IMR-90 (cell line): ENCODE results near the gene PHF20. TPM values are rescaled to one million over a fixed set of nuclear protein-coding genes. Genes with fewer than 3 reads are reported as not detected.

Experiments
- ATAC-seq: fragments of 200-7000 bp; cut with Tn5 transposase; 2 replicates; pipeline ENCODE4 v1.9.1; 2020; ENCODE audit warnings: low read depth, mild to moderate bottlenecking, moderate library complexity
- BruUV-seq: library from RNA; stranded (reverse); fragments of 400-500 nt; replicated peaks from 2 replicates; lab custom pipeline; 2021; lab: Mats Ljungman, UMichigan
- CTCF ChIA-PET: fragments of 300-600 bp; formaldehyde crosslinking; extraction: SDS; loops from one replicate; lab custom pipeline; 2021; ENCODE audit warnings: antibody characterized with exemption; lab: Yijun Ruan, JAX
- POLR2A ChIA-PET: fragments of 300-600 bp; sonication (Branson Sonifier 250); formaldehyde crosslinking; loops from one replicate; lab custom pipeline; 2022; ENCODE audit warnings: antibody characterized with exemption; ENCODE audit not compliant: unreplicated experiment; lab: Charles Lee
- DNase-seq: peaks from one replicate; pipeline ENCODE4 v3.0.0; 2013
- H2AFZ ChIP-seq: replicated peaks from 2 replicates; pipeline ENCODE3; 2013; ENCODE audit warnings: low read length, mild to moderate bottlenecking; ENCODE audit not compliant: poor library complexity
- H2AK5ac ChIP-seq: 2 replicates; pipeline ENCODE4 v1.6.1; 2013; ENCODE audit warnings: low read depth, low read length, inconsistent platforms
- H2AK9ac ChIP-seq: replicated peaks from 2 replicates; pipeline ENCODE3; 2013; ENCODE audit warnings: mild to moderate bottlenecking, low read depth, low read length, moderate library complexity; ENCODE audit not compliant: poor library complexity
- H2BK120ac ChIP-seq: 2 replicates; pipeline ENCODE4 v1.6.1; 2013; ENCODE audit warnings: low read depth, low read length, inconsistent platforms
- H2BK15ac ChIP-seq: 3 replicates; pipeline ENCODE4 v1.6.1; 2013; ENCODE audit warnings: low read depth, low read length, inconsistent platforms
- H2BK20ac ChIP-seq: 2 replicates; pipeline ENCODE4 v1.6.1; 2013; ENCODE audit warnings: low read depth, mild to moderate bottlenecking, inconsistent platforms, low read length, moderate library complexity
- H2BK5ac ChIP-seq: 2 replicates; pipeline ENCODE4 v1.6.1; 2013; ENCODE audit warnings: mild to moderate bottlenecking, low read depth, low read length, inconsistent platforms; ENCODE audit not compliant: poor library complexity, severe bottlenecking
- H3K14ac ChIP-seq: replicated peaks from 2 replicates; pipeline ENCODE4 v1.6.1; 2013; ENCODE audit warnings: low read depth, low read length, inconsistent platforms
- H3K18ac ChIP-seq: 2 replicates; pipeline ENCODE4 v1.6.1; 2013; ENCODE audit warnings: low read depth, low read length, control low read depth
- H3K23ac ChIP-seq: 2 replicates; pipeline ENCODE4 v1.6.1; 2013; ENCODE audit warnings: low read depth, low read length, inconsistent platforms
- H3K27ac ChIP-seq: 2 replicates; pipeline ENCODE4 v1.5.1; 2013; ENCODE audit warnings: mild to moderate bottlenecking, control low read depth, low read length; ENCODE audit not compliant: insufficient read depth
- H3K27me3 ChIP-seq: 2 replicates; pipeline ENCODE4 v1.6.1; 2013; ENCODE audit warnings: low read length; ENCODE audit not compliant: control insufficient read depth, insufficient read depth
- H3K36me3 ChIP-seq: 2 replicates; pipeline ENCODE4 v1.6.1; 2013; ENCODE audit warnings: low read length, mixed read lengths; ENCODE audit not compliant: control insufficient read depth, insufficient read depth
- H3K4ac ChIP-seq: 2 replicates; pipeline ENCODE4 v1.6.1; 2013; ENCODE audit warnings: low read depth, low read length, inconsistent platforms
- H3K4me1 ChIP-seq: 2 replicates; pipeline ENCODE4 v1.6.1; 2013; ENCODE audit warnings: low read length, mixed read lengths; ENCODE audit not compliant: control insufficient read depth, insufficient read depth
- H3K4me2 ChIP-seq: 2 replicates; pipeline ENCODE4 v1.6.1; 2013; ENCODE audit warnings: low read depth, mild to moderate bottlenecking, control low read depth, low read length, moderate library complexity
- H3K4me3 ChIP-seq: 2 replicates; pipeline ENCODE4 v1.5.1; 2013; ENCODE audit warnings: low read depth, mild to moderate bottlenecking, control low read depth, low read length, moderate library complexity; ENCODE audit not compliant: insufficient read depth
- H3K56ac ChIP-seq: 2 replicates; pipeline ENCODE4 v1.6.1; 2013; ENCODE audit warnings: low read length, inconsistent platforms; ENCODE audit not compliant: insufficient read depth; ENCODE audit errors: extremely low read depth
- H3K79me1 ChIP-seq, 2 experiments: 2 replicates each; pipeline ENCODE4 v1.6.1; 2013; ENCODE audit warnings: low read length in 2 of 2, inconsistent platforms in 1 of 2, low read depth in 1 of 2
- H3K9ac ChIP-seq: 2 replicates; pipeline ENCODE4 v1.6.1; 2013; ENCODE audit warnings: low read depth, low read length, control low read depth
- H3K9me1 ChIP-seq: 2 replicates; pipeline ENCODE4 v1.6.1; 2013; ENCODE audit warnings: low read length, inconsistent platforms; ENCODE audit not compliant: insufficient read depth
- H3K9me3 ChIP-seq: 2 replicates; pipeline ENCODE4 v1.6.1; 2013; ENCODE audit warnings: low read length; ENCODE audit not compliant: control insufficient read depth, insufficient read depth
- H4K20me1 ChIP-seq: 2 replicates; pipeline ENCODE4 v1.6.1; 2013; ENCODE audit warnings: low read length, inconsistent platforms; ENCODE audit not compliant: insufficient read depth
- H4K5ac ChIP-seq: 2 replicates; pipeline ENCODE4 v1.6.1; 2013; ENCODE audit warnings: mild to moderate bottlenecking, low read depth, low read length, control low read depth
- H4K8ac ChIP-seq, 2 experiments: 2 replicates each; pipeline ENCODE4 v1.6.1; 2013; ENCODE audit warnings: low read depth in 2 of 2, low read length in 2 of 2, control low read depth in 1 of 2, inconsistent platforms in 1 of 2
- H4K91ac ChIP-seq: 2 replicates; pipeline ENCODE4 v1.6.1; 2013; ENCODE audit warnings: low read depth, low read length, inconsistent platforms; ENCODE audit not compliant: insufficient read depth
- BHLHE40 ChIP-seq: fragments of 150-350 bp; IDR thresholded peaks from 2 replicates; pipeline ENCODE4 v1.6.1; 2016; ENCODE audit warnings: mild to moderate bottlenecking, low read depth, low read length
- CEBPB ChIP-seq: IDR thresholded peaks from 2 replicates; pipeline ENCODE4 v1.6.1; 2012; ENCODE audit warnings: low read depth, low read length, improper control_type of control experiment
- CHD1 ChIP-seq: IDR thresholded peaks from 2 replicates; pipeline ENCODE4 v1.6.1; 2012; ENCODE audit warnings: low read depth, low read length, improper control_type of control experiment
- CTCF ChIP-seq: conservative IDR thresholded peaks from 2 replicates; pipeline ENCODE4 v1.5.1; 2012; ENCODE audit warnings: mild to moderate bottlenecking, low read depth, low read length, improper control_type of control experiment
- FOS ChIP-seq: fragments of 150-350 bp; IDR thresholded peaks from 2 replicates; pipeline ENCODE4 v1.6.1; 2016; ENCODE audit warnings: low read depth, low read length
- MAFK ChIP-seq: IDR thresholded peaks from 2 replicates; pipeline ENCODE4 v1.6.1; 2012; ENCODE audit warnings: low read depth, low read length, improper control_type of control experiment
- MAZ ChIP-seq: IDR thresholded peaks from 2 replicates; pipeline ENCODE4 v1.6.1; 2012; ENCODE audit warnings: low read depth, mild to moderate bottlenecking, low read length, improper control_type of control experiment, moderate library complexity, borderline replicate concordance
- MXI1 ChIP-seq: IDR thresholded peaks from 2 replicates; pipeline ENCODE4 v1.6.1; 2012; ENCODE audit warnings: low read depth, mild to moderate bottlenecking, low read length, moderate library complexity, borderline replicate concordance
- NFE2L2 ChIP-seq: fragments of 150-350 bp; IDR thresholded peaks from 2 replicates; pipeline ENCODE4 v1.6.1; 2016; ENCODE audit warnings: low read depth, mild to moderate bottlenecking, low read length
- POLR2A ChIP-seq: IDR thresholded peaks from 2 replicates; pipeline ENCODE4 v1.6.1; 2012; ENCODE audit warnings: mild to moderate bottlenecking, low read depth, low read length
- RAD21 ChIP-seq: IDR thresholded peaks from 2 replicates; pipeline ENCODE4 v1.6.1; 2012; ENCODE audit warnings: low read length, improper control_type of control experiment
- RCOR1 ChIP-seq: IDR thresholded peaks from 2 replicates; pipeline ENCODE4 v1.6.1; 2012; ENCODE audit warnings: mild to moderate bottlenecking, low read length, improper control_type of control experiment; ENCODE audit not compliant: insufficient replicate concordance
- RFX5 ChIP-seq: IDR thresholded peaks from 2 replicates; pipeline ENCODE4 v1.8.0; 2012; ENCODE audit warnings: low read depth, mild to moderate bottlenecking, low read length, moderate library complexity
- SMC3 ChIP-seq: fragments of 150-350 bp; IDR thresholded peaks from 2 replicates; pipeline ENCODE4 v1.6.1; 2016; ENCODE audit warnings: low read depth, mild to moderate bottlenecking, antibody characterized with exemption, low read length, moderate library complexity
- WGBS, 2 experiments: methylation state at CpG; one replicate each; pipeline versions ENCODE4 v1.1.5 to v1.1.7; 2013; ENCODE audit warnings: missing lambda C conversion rate in 2 of 2; ENCODE audit not compliant: insufficient read length in 1 of 2; ENCODE audit errors: extremely low coverage in 2 of 2; 5-methylcytosine and 5-hydroxymethylcytosine counted together
- dilution Hi-C: fragments of 300-500 bp; cut with HindIII; formaldehyde crosslinking; loops from one replicate; pipeline ENCODE4 v1.14.3; 2018; ENCODE audit warnings: low sequenced_read_pairs; ENCODE audit not compliant: unreplicated experiment
- in situ Hi-C: fragments of 300-500 bp; cut with MboI; formaldehyde crosslinking; loops from 3 replicates; pipeline ENCODE4 v1.14.3; 2019; ENCODE audit warnings: low sequenced_read_pairs, inconsistent platforms, mixed read lengths
- intact Hi-C: fragments of 100-400 bp; cut with micrococcal nuclease; formaldehyde crosslinking; loops from 2 replicates; pipeline ENCODE4 v1.10.0; 2022
- polyA plus RNA-seq, 3 experiments: library from polyadenylated mRNA; depleted of rRNA; stranded (reverse); fragments of >200 nt; gene quantifications; 2 replicates each; pipeline ENCODE4 v1.2.3, GENCODE V29; 2012; ENCODE audit warnings: low replicate concordance in 1 of 3
- total RNA-seq: library from RNA; depleted of rRNA; stranded (reverse); fragments of >200 nt; gene quantifications from 2 replicates; pipeline ENCODE4 v1.2.3, GENCODE V29; 2012
- TF ChIP-seq, protein P1 (sequence below): fragments of 150-350 bp; IDR thresholded peaks from 2 replicates; pipeline ENCODE4 v1.6.1; 2016; ENCODE audit warnings: low read depth, mild to moderate bottlenecking, low read length, moderate library complexity, borderline replicate concordance
- TF ChIP-seq, protein P2 (sequence below): fragments of 150-350 bp; IDR thresholded peaks from 2 replicates; pipeline ENCODE4 v1.6.1; 2017; ENCODE audit warnings: mild to moderate bottlenecking, antibody characterized with exemption, low read length, low read depth

The PHF20 gene
- total and polyA plus RNA-seq, 2 of the 4 experiments (the other 2 are of a cell fraction) = 22.0 to 22.5 TPM

DNA sequence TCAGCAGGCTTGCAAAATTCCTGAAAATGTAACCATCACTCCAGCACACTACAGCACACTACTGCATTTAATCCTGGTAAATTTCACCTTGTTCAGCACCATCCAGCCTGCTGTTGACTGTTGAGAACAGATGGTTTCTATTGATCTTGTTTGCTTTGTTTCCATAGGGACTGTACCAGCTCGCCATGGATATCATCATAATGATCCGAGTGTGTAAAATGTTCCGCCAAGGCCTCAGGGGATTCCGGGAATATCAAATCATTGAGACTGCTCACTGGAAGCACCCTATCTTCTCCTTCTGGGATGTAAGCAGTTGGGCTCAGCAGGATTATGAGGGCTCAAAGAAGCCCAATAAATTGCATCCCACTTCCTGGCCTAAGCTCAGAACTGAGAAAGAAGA lies 200.6 kb downstream of the PHF20 start:
- Histone ChIP-seq H2BK120ac (no peak overlapping the region), H2BK15ac (no peak overlapping the region), H3K9me1 (no peaks in the 10 kb centered on the region; the same call in 1 of the 2 replicates), H2BK20ac (no peak overlapping the region), H3K27me3 (peaks cover 16% of the 10 kb centered on the region), H4K5ac (no peak overlapping the region), H3K9me3 (peaks cover 5% of the 10 kb centered on the region; the same call in 1 of the 2 replicates), H3K56ac (no peak overlapping the region), H3K14ac (no peak overlapping the region), H4K8ac (no peak overlapping the region), H2AK5ac (no peak overlapping the region), H3K18ac (no peak overlapping the region), H3K36me3 (no peaks in the 10 kb centered on the region), H3K9ac (no peak overlapping the region), H3K4me2 (no peak overlapping the region), H3K27ac (no peak overlapping the region), H3K4me1 (no peaks in the 10 kb centered on the region), H4K91ac (no peak overlapping the region), H3K23ac (no peak overlapping the region), H3K4me3 (no peak overlapping the region), H2BK5ac (no peak overlapping the region), H4K20me1 (no peaks in the 10 kb centered on the region), H3K4ac (no peak overlapping the region), H3K79me1 (no peaks in the 10 kb centered on the region), H2AK9ac (no peak overlapping the region), H2AFZ (no peak overlapping the region)
- DNase-seq (no peak), ATAC-seq (no peak)
- WGBS, 2 experiments = 73% methylated on average over 2 of the region's 4 CpGs; no CpG with 5 or more reads in 1 of the 2 experiments
- intact Hi-C loops = no loop called here
- no TSS peak for BruUV-seq
- dilution Hi-C loops = no loop called here
- ChIA-PET CTCF (no interaction called here), POLR2A (no interaction called here)
- TF ChIP-seq CHD1 (no peak), RCOR1 (no peak), CEBPB (no peak), FOS (no peak), SMC3 (no peak), RFX5 (no peak), MAFK (no peak), MAZ (no peak), CTCF (no peak), MXI1 (no peak), POLR2A (no peak), RAD21 (no peak), NFE2L2 (no peak), BHLHE40 (no peak)
- TF ChIP-seq, protein P1, sequence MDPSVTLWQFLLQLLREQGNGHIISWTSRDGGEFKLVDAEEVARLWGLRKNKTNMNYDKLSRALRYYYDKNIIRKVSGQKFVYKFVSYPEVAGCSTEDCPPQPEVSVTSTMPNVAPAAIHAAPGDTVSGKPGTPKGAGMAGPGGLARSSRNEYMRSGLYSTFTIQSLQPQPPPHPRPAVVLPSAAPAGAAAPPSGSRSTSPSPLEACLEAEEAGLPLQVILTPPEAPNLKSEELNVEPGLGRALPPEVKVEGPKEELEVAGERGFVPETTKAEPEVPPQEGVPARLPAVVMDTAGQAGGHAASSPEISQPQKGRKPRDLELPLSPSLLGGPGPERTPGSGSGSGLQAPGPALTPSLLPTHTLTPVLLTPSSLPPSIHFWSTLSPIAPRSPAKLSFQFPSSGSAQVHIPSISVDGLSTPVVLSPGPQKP = no peak
- TF ChIP-seq, protein P2, sequence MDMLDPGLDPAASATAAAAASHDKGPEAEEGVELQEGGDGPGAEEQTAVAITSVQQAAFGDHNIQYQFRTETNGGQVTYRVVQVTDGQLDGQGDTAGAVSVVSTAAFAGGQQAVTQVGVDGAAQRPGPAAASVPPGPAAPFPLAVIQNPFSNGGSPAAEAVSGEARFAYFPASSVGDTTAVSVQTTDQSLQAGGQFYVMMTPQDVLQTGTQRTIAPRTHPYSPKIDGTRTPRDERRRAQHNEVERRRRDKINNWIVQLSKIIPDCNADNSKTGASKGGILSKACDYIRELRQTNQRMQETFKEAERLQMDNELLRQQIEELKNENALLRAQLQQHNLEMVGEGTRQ = no peak
- in situ Hi-C loops = no loop called here
